ENCODE measurements around the gene POLRMT. TPM values are rescaled to one million over a fixed set of nuclear protein-coding genes. Genes with fewer than 3 reads are reported as not detected.

POLRMT gene
- total and polyA plus RNA-seq, 2 donors (not counting 1 experiment from before 2014, with no cell fraction given), result 7.3 to 21.5 TPM

DNA sequence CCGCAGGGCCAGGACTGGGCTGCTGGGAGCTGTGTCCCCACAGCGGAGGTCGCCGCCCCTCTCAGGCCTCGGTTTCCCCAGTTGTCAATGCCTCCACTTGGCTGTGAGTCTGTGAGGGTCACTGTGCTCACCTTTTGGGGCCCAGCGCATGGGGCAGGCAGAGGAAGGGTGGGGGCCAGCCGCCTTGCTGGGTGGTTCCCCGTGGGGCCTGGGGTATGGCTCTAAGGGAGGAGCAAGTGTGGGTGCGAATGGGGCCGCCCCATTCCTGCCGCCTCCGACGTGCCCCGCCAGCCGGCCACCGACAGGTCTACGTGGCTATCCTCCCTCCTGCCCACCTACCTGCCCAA, 5.5 kb upstream of the POLRMT start:
- no peak for TF ChIP-seq EZH2 (IDR thresholded peaks at IDR 0.05; ENCODE audit: low read length, missing control alignments)
- TF ChIP-seq, protein P1, sequence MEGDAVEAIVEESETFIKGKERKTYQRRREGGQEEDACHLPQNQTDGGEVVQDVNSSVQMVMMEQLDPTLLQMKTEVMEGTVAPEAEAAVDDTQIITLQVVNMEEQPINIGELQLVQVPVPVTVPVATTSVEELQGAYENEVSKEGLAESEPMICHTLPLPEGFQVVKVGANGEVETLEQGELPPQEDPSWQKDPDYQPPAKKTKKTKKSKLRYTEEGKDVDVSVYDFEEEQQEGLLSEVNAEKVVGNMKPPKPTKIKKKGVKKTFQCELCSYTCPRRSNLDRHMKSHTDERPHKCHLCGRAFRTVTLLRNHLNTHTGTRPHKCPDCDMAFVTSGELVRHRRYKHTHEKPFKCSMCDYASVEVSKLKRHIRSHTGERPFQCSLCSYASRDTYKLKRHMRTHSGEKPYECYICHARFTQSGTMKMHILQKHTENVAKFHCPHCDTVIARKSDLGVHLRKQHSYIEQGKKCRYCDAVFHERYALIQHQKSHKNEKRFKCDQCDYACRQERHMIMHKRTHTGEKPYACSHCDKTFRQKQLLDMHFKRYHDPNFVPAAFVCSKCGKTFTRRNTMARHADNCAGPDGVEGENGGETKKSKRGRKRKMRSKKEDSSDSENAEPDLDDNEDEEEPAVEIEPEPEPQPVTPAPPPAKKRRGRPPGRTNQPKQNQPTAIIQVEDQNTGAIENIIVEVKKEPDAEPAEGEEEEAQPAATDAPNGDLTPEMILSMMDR (conservative IDR thresholded peaks at IDR 0.05 in 1 of 2, IDR thresholded peaks at IDR 0.05 in 1 of 2; ENCODE audit: low read depth in 1 of 2, low read length in 2 of 2), result no peak
- no peaks in the 10 kb centered on the region for H3K9me3 ChIP-seq (ENCODE audit: control insufficient read depth, insufficient read depth, low read depth, low read length)
- H4K20me1 ChIP-seq (ENCODE audit: control insufficient read depth, extremely low read depth, insufficient read depth, low read length), result no peaks in the 10 kb centered on the region
- no peak for DNase-seq (ENCODE audit: low read depth in 2 of 2)
- no peaks in the 10 kb centered on the region for H3K79me2 ChIP-seq (ENCODE audit: control insufficient read depth, insufficient read depth, low read length)
- H3K4me3 ChIP-seq (replicated peaks in 1 of 4; ENCODE audit: control extremely low read depth in 1 of 4, insufficient read depth in 1 of 4, low read depth in 3 of 4, low read length in 4 of 4), result peak overlapping the region in 1 of 4 experiments; percentile 55
- H2AFZ ChIP-seq (ENCODE audit: low read length), result no peak overlapping the region
- no peak overlapping the region for H3K27ac ChIP-seq (ENCODE audit: insufficient read depth, low read length)
- peak overlapping the region; percentile 95 for H3K4me2 ChIP-seq (ENCODE audit: extremely low read depth, insufficient read depth, low read length)
- peaks cover 9% of the 10 kb centered on the region for H3K4me1 ChIP-seq (ENCODE audit: control insufficient read depth, extremely low read depth, insufficient read depth, low read length)
- H3K27me3 ChIP-seq (ENCODE audit: control insufficient read depth, insufficient read depth, low read length), result no peaks in the 10 kb centered on the region
- H3K36me3 ChIP-seq (ENCODE audit: control insufficient read depth, insufficient read depth, low read length), result peaks cover under 1% of the 10 kb centered on the region
- no peak overlapping the region for H3K9ac ChIP-seq (ENCODE audit: insufficient read depth, low read length)

DNA sequence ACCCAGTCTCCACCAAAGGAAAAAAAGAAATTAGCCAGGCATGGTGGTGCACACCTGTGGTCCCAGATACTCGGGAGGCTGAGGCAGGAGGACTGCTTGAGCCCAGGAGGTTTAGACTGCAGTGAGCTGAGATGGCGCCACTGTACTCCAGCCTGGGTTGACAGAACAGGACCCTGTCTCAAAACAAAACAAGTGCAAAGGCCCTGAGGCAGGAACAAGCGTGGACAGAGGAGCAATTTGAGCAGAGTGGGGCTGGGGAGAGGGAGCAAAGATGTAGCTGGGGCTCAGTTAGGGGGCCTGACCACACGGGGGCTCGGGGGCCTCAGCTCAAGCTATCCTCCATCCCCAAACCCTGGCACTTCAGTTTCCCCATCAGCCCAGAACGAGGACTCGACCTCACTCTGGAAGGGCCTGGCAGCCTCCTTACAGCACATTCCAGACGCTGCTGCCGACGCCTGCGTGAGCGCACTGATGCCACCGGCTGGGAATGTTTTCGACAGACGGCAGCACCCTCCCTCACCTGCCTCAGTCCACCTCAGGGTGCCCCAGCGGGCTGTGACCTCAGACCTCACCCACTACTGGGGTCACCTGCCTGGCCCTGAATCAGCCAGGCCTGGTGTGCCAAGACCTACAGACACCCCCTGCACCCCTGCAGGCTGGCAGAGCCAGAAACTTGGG, 1.8 kb upstream of the POLRMT start:
- Histone ChIP-seq H3K27ac (ENCODE audit: insufficient read depth, low read length) (no peak overlapping the region), H3K79me2 (ENCODE audit: control insufficient read depth, insufficient read depth, low read length) (peaks cover 2% of the 10 kb centered on the region), H2AFZ (ENCODE audit: low read length) (no peak overlapping the region), H3K36me3 (ENCODE audit: control insufficient read depth, insufficient read depth, low read length) (no peaks in the 10 kb centered on the region), H3K4me3 (replicated peaks in 1 of 4; ENCODE audit: control extremely low read depth in 1 of 4, insufficient read depth in 1 of 4, low read depth in 3 of 4, low read length in 4 of 4) (no peak overlapping the region), H3K9me3 (ENCODE audit: control insufficient read depth, insufficient read depth, low read depth, low read length) (no peaks in the 10 kb centered on the region), H3K9ac (ENCODE audit: insufficient read depth, low read length) (no peak overlapping the region), H3K27me3 (ENCODE audit: control insufficient read depth, insufficient read depth, low read length) (no peaks in the 10 kb centered on the region), H3K4me1 (ENCODE audit: control insufficient read depth, extremely low read depth, insufficient read depth, low read length) (peaks cover 11% of the 10 kb centered on the region), H4K20me1 (ENCODE audit: control insufficient read depth, extremely low read depth, insufficient read depth, low read length) (no peaks in the 10 kb centered on the region), H3K4me2 (ENCODE audit: extremely low read depth, insufficient read depth, low read length) (no peak overlapping the region)
- TF ChIP-seq EZH2 (IDR thresholded peaks at IDR 0.05; ENCODE audit: low read length, missing control alignments), result no peak
- TF ChIP-seq, protein P1 (conservative IDR thresholded peaks at IDR 0.05 in 1 of 2, IDR thresholded peaks at IDR 0.05 in 1 of 2; ENCODE audit: low read depth in 1 of 2, low read length in 2 of 2), result no peak
- no peak for DNase-seq (ENCODE audit: low read depth in 2 of 2)

DNA sequence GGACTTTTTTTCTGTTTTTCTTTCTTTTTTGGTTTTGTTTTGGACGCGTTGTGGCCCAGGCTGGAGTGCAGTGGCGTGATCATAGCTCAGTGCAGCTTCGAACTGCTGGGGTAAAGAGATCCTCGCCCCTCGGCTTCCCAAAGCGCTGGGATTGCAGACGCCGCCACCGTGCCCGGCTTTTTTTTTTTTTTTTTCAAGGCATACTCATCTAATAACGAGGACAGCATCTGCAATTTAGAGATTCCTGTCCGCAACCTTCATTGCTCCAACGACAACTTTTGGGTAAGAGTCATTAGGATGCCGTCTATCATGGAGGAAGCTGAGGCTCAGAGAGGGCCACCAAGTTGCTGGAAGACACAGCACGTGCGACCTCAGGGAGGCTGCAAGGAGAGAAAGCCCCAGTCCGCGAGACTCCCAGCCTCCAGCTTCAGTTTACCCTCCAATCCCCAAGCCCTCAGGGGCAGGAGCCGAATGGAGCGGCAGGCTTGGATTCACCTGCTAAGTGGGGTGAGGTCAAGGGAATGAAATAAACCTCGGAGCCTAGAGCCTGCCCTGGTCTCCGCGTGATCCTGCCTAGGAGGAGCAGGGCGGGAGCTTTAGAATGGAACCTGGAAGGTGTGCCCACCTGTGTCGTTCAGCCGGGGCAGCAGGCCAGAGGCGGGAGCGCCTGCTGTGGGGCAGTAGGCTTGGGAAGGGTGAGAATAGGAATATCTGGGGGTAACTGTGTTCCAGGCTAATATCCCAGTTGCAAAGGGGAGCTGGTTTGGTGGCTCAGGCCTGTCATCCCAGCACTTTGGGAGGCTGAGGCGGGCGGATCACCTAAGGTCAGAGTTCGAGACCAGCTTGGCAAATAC, 676 bp upstream of the POLRMT start:
- no peak for TF ChIP-seq EZH2 (IDR thresholded peaks at IDR 0.05; ENCODE audit: low read length, missing control alignments)
- TF ChIP-seq, protein P1 (conservative IDR thresholded peaks at IDR 0.05 in 1 of 2, IDR thresholded peaks at IDR 0.05 in 1 of 2; ENCODE audit: low read depth in 1 of 2, low read length in 2 of 2), result no peak
- DNase-seq (ENCODE audit: low read depth in 2 of 2), result no peak
- Histone ChIP-seq H3K27me3 (ENCODE audit: control insufficient read depth, insufficient read depth, low read length) (no peaks in the 10 kb centered on the region), H3K9ac (ENCODE audit: insufficient read depth, low read length) (peak overlapping the region; percentile 63), H3K9me3 (ENCODE audit: control insufficient read depth, insufficient read depth, low read depth, low read length) (no peaks in the 10 kb centered on the region), H3K4me3 (replicated peaks in 1 of 4; ENCODE audit: control extremely low read depth in 1 of 4, insufficient read depth in 1 of 4, low read depth in 3 of 4, low read length in 4 of 4) (peak overlapping the region; percentile 75 to 96 (median 78)), H3K4me1 (ENCODE audit: control insufficient read depth, extremely low read depth, insufficient read depth, low read length) (peaks cover 7% of the 10 kb centered on the region), H3K79me2 (ENCODE audit: control insufficient read depth, insufficient read depth, low read length) (peaks cover 2% of the 10 kb centered on the region), H3K4me2 (ENCODE audit: extremely low read depth, insufficient read depth, low read length) (peak overlapping the region; percentile 98), H4K20me1 (ENCODE audit: control insufficient read depth, extremely low read depth, insufficient read depth, low read length) (no peaks in the 10 kb centered on the region), H3K36me3 (ENCODE audit: control insufficient read depth, insufficient read depth, low read length) (peaks cover 2% of the 10 kb centered on the region), H2AFZ (ENCODE audit: low read length) (peak overlapping the region; percentile 84), H3K27ac (ENCODE audit: insufficient read depth, low read length) (peak overlapping the region; percentile 56)
